AG08396 (cell line): ENCODE measurements around the gene SLC16A12.
"Not testable (repeated sequence)": the region's sequence is repeated elsewhere in the genome, so short reads cannot be mapped to it uniquely, and the experiment has no call there.

ENCODE experiments used
- DNase-seq: peaks from one replicate; pipeline ENCODE4 v3.0.0; 2012; ENCODE audit warnings: low spot score, mixed read lengths

SLC16A12 gene

GRCh38 chr10:89468191-89468965 is 67.0 kb downstream of the SLC16A12 start:
- DNase-seq: no peak

GRCh38 chr10:89466599-89467035 is 68.8 kb downstream of the SLC16A12 start:
- no peak for DNase-seq

DNA sequence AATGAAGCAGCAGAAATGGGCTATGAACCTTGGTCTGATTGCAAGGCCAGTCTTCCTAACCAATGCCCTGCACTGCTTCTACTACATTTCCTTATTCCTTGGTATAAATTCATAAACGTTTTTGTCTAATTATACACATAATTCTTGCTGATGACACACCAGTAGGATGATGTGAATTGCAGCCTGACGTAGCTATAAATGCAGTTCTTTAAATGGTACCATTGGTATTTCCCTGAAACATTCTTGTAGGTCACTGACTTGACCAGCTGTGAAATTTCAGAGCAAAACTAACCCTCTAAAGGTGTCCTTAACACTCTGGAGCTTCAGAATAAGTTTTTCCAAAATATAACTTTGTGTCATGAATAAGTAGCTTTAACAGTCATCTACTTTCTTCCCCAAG is 70.2 kb downstream of the SLC16A12 start:
- no peak for DNase-seq

DNA sequence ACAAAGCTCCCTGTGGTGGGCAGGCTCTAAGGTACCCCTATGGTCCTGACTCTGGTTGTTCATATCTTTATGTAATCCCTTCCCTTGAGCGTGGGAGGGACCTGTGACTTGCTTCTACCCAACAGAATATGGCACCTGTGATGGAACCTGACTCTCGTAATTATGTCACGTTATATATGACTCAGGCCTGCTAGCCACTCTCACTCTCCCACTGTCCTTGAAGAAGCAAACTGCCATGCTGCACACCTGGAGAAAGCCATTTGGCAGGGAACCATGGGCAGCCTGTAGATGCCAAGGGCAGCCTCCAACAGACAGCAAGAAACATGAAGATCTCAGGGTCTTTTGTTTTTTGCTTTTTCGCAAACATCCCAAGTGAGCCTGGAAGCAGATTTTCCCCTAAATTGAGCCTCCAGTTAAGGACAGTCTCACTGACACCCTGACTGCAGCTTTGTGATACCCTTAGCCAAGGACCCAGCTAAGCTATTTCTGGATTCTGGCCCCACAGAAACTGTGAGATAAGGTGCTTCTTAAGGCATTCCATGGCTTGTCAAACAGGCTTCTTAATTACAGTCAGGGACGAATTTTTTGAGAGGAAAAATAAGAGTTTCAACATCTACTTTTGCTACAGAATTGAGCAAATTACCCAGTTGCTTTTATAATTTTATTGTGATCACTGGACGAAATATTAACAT is 71.4 kb downstream of the SLC16A12 start:
- DNase-seq: no peak

GRCh38 chr10:89458784-89459183 is 76.6 kb downstream of the SLC16A12 start:
- DNase-seq: no peak

DNA sequence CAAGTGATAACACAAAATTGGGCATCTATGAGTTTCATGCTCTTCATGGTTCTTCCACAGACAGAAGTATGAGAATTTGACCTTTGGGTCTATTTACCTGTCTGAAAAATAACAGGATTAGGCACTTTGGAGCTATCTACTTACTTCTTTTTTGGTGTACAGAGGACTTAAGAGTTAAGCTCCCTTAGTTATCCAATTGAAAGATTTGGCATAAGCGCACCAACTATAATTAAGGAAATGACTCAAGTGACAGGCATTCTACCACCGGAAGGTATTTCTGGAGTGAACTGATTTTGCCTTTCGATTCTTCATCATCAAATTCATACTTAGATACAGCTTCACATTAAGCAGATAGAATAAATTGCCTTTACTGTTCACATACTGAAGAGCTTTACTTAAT is 77.1 kb downstream of the SLC16A12 start:
- no peak for DNase-seq

DNA sequence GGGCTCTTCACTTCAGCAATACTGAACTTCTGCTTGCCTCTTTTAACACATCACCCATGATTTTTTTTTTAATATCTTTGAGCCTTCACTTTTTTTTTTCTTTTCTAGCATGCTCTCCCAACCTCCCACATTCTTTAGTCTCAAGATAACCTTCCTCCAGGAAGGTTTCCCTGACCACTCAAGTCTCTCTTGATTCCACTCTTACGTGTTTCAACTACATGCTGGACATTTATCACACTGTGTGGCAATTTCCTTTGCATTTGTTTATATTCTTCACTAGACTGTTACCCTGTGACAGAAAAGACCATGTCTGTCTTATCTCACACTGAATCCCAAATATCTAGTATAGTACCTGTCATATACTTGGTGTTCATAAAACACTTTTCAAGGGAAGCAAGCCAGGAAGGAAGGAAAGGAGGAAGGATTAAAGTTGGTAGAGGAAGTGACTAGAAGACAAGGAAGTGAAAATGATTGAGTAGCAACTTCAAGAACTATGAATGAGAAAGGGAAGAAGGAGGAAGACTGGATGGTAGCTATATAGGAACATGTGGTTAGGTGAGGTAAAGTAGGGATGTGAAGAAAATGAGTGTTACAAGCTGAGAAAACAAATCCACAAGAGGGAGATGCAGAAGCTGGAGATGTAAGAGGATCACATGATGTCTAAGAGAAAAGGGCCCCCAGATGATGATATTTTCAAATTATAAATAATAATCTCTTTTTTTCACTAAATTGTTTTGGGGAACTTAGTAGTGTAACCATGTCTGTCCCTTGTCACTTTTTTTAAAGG is 80.6 kb downstream of the SLC16A12 start:
- no peak for DNase-seq

- DNase-seq: no peak
Measured at GRCh38 chr10:89452193-89452592, 83.2 kb downstream of the SLC16A12 start.

GRCh38 chr10:89450901-89451300 is 84.5 kb downstream of the SLC16A12 start:
- no peak for DNase-seq

GRCh38 chr10:89444819-89445218 is 90.6 kb downstream of the SLC16A12 start:
- DNase-seq: not testable (repeated sequence)

DNA sequence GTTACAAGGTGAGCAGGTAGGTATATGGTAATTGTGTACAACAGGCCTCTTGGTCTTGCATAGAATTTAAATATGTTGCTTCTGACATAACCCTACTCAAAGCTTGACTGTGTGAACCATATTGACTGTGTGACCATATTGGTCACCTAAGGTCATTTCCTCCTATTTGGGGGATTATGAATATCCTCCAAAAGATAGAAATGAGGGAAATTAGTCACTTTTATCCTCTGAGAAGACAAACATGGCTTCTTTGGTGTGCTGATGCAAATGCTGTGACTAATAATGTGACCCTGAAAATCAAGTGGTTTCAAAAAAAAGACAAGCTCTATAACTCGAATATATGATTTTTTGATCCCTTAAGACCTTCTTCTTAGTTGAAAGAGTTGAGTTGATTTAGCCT is 93.1 kb downstream of the SLC16A12 start:
- DNase-seq: no peak

DNA sequence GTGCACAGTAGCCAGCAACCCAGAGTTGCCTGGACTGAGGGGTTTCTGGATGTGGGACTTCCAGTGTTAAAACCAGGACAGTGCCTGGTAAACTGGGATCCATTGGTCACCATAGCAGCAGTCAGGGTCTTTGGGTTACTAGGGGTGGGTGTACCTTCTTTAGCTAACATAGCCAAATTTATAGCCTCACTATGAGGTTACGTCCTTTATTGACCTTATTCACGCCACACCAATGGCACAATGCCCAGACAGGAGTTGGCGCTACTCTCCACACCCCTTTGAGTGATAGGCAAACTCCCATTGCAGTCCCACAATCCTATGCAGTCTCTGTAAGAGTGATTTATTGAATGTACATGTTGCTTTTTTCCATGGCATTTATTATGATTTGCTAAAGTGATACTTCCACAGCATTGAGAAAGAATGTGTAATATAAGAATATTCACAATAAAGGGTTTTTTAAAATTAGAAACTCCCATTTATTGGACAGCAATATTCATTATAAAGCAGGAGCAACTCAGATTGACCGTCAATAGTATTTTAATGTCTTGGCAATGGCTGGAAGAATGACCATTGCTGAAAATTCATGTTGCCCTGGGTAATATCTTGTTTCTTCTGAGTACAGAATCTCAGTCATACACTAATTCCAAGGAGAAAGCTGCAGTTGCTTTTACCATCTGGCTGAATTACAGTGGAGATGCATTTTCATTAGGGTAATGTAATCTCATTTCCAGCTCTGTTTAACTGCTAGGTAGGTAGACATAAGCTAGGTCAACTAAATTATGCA is 95.0 kb downstream of the SLC16A12 start:
- no peak for DNase-seq

GRCh38 chr10:89438525-89438924 is 96.9 kb downstream of the SLC16A12 start:
- DNase-seq: no peak

GRCh38 chr10:89431977-89432376 is 103.4 kb downstream of the SLC16A12 start:
- DNase-seq: no peak

- DNase-seq: no peak
Measured at GRCh38 chr10:89428877-89429276, 106.5 kb downstream of the SLC16A12 start.

GRCh38 chr10:89427629-89428028 is 107.8 kb downstream of the SLC16A12 start:
- peak; percentile 58 for DNase-seq

- DNase-seq: peak; percentile 55
Measured at GRCh38 chr10:89426230-89426868, 109.0 kb downstream of the SLC16A12 start.

DNA sequence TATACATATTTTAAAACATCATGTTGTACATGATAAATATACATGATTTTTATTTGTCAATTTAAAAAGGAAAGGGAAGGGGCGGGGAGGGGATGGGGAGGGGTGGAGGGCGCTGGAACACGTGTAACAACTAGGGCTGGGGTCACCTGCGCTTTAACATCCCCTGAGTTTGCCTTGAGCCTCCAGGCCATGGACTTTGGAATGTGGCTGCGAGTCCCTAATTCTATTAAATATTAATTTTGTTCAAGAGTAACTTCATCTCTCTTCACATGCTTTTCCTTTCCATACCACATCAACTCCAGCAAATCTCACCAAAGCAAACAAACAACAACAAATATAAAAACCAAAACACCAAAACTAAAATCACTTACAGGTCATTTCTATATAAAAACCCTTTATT is 110.4 kb downstream of the SLC16A12 start:
- DNase-seq: no peak

GRCh38 chr10:89421018-89421476 is 114.3 kb downstream of the SLC16A12 start:
- DNase-seq: no peak

GRCh38 chr10:89419548-89419947 is 115.8 kb downstream of the SLC16A12 start:
- no peak for DNase-seq

DNA sequence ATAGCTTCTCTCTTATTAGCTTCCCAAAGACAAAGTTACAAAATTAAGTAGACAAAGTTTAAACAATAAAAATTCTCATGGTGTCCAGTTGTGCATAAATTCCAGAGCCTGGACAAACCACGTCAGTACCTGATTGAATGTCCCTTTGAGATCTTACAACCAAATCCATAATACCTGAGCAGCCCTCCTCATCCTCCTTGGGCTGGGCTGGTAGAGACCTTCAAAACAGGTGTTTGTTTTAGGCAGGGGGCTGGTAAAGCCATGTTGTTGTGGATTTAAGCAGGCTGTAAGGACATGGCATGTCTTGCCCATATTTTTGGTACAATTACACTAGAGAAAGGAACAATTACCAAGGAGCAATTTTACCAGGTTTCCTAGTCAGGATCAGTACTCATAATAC is 118.9 kb downstream of the SLC16A12 start:
- DNase-seq: no peak
